Measurements from ENCODE around the gene NANOG.

DNA sequence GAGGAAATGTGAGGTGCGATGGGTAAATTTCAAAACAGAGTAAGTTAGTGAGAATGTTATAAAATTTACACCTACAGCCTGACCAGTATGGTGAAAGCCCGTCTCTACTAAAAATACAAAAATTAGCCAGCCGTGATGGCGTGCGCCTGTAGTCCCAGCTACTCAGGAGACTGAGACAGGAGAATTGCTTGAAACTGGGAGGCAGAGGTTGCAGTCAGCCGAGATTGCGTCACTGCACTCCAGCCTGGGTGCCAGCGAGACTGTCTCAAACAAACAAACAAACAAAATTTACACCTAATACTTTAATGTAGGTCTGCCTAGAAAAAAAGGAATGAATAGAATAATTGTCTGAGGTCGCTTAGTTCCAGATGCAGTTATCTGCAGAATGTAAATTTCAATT lies 45.9 kb downstream of the NANOG start:
- TF ChIP-seq CTCF (IDR thresholded peaks at IDR 0.05) (no peak), EP300 (IDR thresholded peaks at IDR 0.05; ENCODE audit: low read depth) (no peak), POLR2AphosphoS5 (IDR thresholded peaks at IDR 0.05) (no peak)
